Germinal center (tissue), 1 donor: ENCODE data around the gene ITGAL.
A peak's percentile ranks its signal among the peaks of the same experiment; 100 is the strongest.
"Not testable (repeated sequence)": the region's sequence is repeated elsewhere in the genome, so short reads cannot be mapped to it uniquely, and the experiment has no call there.

Source experiments
- DNase-seq: peaks from one replicate; pipeline ENCODE4 v3.0.0; 2012; ENCODE audit warnings: mixed read lengths, low spot score

Gene ITGAL

GRCh38 chr16:30472328-30472942 is at the start of gene ITGAL:
ITGAL (plus strand) TSS chr16:30472742; CDS start chr16:30472838, 96 bp downstream.
- peak; percentile 73 for DNase-seq

- DNase-seq = no peak
Measured at GRCh38 chr16:30428055-30428454, 44.5 kb upstream of the ITGAL start.

GRCh38 chr16:30429418-30429677 is 43.2 kb upstream of the ITGAL start:
- no peak for DNase-seq

DNA sequence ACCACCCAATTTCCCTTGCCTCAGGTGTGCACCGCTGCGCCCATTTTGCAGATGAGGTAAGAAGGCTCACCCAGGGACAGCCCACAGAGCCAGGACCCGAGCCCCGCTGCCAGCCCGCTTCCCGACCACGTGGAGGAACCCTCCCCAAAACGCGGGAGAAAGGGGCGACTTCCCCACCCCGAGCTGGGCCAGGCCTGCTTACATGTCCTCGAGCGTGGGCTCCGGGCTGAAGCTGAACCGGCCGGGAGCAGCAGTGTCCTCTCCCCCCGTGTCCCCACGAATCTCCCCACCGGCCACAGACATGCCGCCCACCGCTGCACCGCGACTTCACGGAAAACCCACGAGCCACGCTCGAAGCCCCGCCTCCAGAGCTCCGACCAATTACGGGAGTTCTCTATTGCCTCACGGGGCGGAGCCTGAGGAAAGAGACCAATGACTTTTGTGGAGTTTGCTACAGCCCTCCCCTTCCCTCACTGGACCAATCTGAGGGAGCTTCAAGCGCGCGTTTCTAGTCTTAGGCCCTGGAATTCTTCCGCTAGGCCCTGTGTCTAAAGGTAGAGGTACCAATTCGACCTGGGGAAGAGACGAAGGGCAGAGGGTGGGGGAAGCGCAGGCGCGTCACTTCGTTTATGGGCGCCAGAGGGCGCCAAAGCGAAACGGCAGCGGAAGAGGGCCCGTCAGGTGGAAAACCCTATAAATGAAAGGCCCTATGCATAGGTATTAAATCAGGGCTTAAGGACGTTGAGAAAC is 42.7 kb upstream of the ITGAL start, which contains the start of gene DCTPP1:
TSS of gene DCTPP1 (minus strand) at position 353 of the 750 bp plus-strand sequence. CDS start at position 303, 50 bp downstream.
- DNase-seq = peak; percentile 95

DNA sequence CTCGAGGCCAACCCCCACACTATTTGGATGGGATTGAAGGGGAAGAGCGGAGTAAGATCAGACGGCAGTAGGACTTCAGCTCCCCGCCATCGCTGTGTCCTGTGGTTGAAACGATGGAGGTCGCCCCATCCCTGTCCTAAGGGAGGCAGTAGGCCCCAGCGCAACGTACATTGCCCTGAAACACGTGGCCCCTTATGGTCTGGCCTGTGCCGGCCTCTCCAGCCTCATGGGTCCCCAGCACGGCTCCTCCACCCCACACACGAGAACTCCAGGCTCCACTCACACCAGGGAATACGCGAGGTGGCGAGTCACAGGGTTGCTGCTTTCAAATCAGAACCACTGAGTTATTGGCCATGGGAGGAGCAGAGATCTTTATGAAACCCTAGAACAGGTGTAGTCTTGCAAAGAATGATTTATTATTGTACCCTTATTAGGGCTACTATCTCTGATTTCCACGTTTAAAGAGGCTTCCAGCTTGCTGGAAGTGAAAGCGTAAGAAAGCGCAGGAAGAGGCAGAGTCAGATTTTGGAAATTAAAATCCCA is 42.0 kb upstream of the ITGAL start:
- no peak for DNase-seq

- no peak for DNase-seq
Measured at GRCh38 chr16:30434852-30435251, 37.7 kb upstream of the ITGAL start.

DNA sequence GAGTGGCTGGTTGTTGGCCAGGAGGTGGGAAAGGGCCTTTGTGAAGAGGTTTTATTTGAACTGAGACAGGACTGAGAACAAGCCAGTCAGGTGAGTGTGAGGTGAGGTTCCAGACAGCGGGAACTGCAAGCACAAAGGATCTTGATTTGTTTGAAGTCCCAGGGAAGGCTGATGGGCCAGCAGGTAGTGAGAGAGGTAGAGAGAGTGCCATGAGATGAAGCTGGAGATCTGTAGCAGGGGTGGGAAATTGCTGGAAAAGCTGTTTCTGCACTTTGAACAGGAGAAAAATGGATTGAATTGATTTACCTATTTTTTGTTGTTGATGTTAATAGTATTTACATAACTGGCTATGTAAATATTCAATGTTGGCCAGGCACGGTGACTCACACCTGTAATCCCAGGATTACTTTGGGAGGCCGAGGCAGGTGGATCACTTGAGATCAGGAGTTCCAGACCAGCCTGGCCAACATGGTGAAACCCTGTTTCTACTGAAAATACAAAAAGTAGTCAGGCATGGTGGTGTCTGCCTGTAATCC is 35.0 kb upstream of the ITGAL start:
- no peak for DNase-seq

DNA sequence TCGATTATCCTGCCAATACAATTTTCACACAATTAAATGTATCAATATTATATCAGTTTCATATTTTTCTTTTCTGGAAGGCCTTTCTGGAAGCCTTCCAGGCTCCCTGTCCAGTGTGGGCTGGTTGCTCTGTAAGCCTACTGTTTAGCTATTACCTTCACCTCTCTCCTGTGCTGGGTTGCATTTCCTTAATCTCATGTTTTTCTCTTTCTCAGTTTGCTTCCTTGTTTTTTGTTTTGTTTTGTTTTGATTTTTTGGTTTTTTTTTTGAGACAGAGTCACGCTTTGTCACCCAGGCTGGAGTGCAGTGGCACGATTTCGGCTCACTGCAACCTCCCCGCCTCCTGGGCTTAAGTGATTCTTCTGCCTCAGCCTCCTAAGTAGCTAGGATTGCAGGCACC is 33.7 kb upstream of the ITGAL start:
- DNase-seq = no peak

DNA sequence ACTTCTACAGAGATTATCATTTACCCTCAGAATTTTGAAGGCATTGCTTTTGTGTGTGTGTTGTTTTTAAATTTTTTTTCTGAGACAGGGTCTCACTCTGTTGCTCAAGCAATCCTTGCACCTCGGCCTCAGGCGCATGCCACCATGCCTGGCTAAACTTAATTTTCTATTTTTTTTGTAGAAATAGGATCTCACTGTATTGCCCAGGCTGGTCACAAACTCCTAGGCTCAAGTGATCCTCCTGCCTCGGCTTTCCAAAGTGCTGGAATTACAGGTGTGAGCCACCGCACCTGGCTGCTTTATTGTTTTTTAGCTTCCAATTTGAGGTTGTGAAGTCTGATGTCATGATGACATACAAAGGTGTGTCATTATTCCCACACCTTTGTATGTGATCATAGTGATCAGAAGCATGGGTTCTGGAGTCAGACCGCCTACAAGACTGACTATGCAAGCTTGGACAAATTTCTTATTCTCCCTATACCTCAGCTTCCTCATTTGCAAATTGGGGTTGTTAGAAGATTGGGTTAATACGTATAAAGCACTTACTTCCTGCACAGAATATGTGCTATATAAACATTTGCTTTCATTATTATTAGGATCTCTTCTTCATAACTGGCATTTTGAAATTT is 32.7 kb upstream of the ITGAL start:
- peak; percentile 39 for DNase-seq

GRCh38 chr16:30443631-30444030 is 28.9 kb upstream of the ITGAL start:
- DNase-seq = no peak

DNA sequence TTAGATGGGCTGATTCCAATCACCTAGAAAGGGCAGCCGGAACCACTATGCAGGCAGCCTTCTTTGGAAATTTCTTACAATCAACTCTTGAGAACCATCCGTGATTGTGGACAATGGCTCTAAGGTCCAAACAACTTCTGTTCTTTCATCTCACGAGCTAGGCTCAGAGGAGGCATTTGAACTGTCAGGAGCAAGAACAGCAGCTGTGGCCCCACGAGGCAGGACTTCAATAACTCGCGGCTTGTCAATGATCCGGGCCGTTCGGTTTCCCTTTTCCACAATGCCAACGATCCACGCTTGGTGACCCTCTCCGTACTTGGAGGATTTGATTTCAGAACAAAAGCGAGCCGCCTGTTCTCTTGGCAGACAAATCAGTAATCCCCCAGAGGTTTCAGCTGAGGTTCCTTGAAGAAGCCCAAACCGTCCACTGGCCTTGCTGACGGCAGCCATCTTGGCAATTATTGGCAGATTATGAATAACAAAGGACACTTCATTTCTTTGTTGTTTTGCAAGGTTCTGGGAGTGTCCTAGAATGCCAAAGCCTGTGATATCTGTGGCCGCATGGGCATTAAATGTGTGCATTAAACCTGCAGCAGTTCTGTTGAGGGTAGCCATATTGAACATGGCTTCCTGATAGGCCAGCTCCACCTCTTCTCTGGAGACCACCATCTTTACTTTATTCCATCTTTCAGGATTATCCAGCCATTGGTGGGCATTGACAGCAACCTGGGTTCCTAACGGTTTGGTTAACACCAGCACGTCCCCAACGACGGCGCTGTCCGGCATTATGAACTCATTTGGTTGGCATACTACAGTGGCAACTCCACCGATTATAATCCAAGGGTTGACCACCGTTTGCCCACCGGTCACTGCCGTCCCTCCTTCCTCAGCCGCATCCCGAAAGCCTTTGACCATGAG is 28.1 kb upstream of the ITGAL start:
- DNase-seq = no peak

DNA sequence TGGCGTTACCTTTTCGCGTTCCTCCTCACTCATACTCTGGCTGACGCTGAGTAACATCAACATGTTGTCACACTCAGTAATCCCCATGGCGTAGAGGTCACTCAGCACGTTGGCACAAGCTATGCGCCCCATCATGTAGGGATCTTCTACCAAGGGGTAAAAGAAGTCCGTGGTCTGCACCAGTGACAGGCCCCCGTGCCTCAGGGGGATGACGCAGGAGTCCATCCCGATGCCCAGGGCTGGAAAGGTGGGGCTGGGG is 27.5 kb upstream of the ITGAL start:
- DNase-seq = no peak

- peak; percentile 91 for DNase-seq
Measured at GRCh38 chr16:30445408-30446202, 26.9 kb upstream of the ITGAL start, which contains the start of gene SEPHS2. SEPHS2 (minus strand) TSS chr16:30445874; CDS start chr16:30445727, 147 bp downstream.

GRCh38 chr16:30446203-30446595 is 26.3 kb upstream of the ITGAL start:
- DNase-seq = no peak

- no peak for DNase-seq
Measured at GRCh38 chr16:30447512-30448226, 24.9 kb upstream of the ITGAL start.

GRCh38 chr16:30449116-30449435 is 23.5 kb upstream of the ITGAL start:
- no peak for DNase-seq

- not testable (repeated sequence) for DNase-seq
Measured at GRCh38 chr16:30452709-30453580, 19.6 kb upstream of the ITGAL start.

- no peak for DNase-seq
Measured at GRCh38 chr16:30456302-30456701, 16.2 kb upstream of the ITGAL start.

DNA sequence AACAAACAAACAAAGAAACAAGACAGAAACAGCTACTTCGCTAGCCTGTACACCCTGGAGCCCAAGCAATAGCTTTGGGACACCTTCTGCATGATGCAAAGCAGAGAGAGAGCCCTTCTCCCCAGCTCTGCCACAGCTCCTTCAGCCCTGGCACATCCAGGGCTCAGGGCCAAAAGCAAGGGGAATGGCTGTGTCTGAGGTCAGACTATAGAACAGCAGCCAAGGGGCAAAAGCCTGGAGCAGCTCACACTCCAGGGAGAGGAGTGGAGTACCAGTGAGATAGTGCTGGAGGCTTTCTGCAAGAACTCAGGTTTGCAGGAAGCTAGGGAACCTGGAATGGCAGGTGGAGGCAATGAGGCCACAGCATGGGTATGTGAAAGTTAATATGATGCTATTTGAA is 15.3 kb upstream of the ITGAL start:
- no peak for DNase-seq
